Left ventricle myocardium superior (tissue), 1 donor: ENCODE measurements around the gene POPDC3. TPM values are rescaled to one million over a fixed set of nuclear protein-coding genes. Genes with fewer than 3 reads are reported as not detected.
"Not testable (repeated sequence)": the region's sequence is repeated elsewhere in the genome, so short reads cannot be mapped to it uniquely, and the experiment has no call there.

Experiments
- ATAC-seq: fragments of 200-7000 bp; cut with Tn5 transposase; one replicate; pipeline ENCODE4 v1.9.1; 2020; ENCODE audit warnings: mild to moderate bottlenecking, moderate library complexity
- DNase-seq: peaks from one replicate; pipeline ENCODE4 v3.0.0-alpha.2; 2020
- intact Hi-C: fragments of 100-400 bp; cut with micrococcal nuclease; formaldehyde crosslinking; loops from one replicate; pipeline ENCODE4 v1.11.0; 2022
- long read RNA-seq: library from polyadenylated mRNA; unstranded; transcript quantifications from one replicate; pipeline ENCODE4 v2.0.0, GENCODE V29; 2021
- total RNA-seq: library from RNA; stranded (reverse); fragmentation: NEBNext Ultra II Directional; extraction: Animal tissue kit (Norgen Biotek cat#: 25700); gene quantifications from one replicate; pipeline ENCODE4 v1.2.1, GENCODE V29; 2021
- donor health status: DM: no; HTN: yes; CAD: no; lungs with severe emphysema.

Gene POPDC3, protein sequence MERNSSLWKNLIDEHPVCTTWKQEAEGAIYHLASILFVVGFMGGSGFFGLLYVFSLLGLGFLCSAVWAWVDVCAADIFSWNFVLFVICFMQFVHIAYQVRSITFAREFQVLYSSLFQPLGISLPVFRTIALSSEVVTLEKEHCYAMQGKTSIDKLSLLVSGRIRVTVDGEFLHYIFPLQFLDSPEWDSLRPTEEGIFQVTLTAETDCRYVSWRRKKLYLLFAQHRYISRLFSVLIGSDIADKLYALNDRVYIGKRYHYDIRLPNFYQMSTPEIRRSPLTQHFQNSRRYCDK
- 59.2 TPM for total RNA-seq
- long read RNA-seq, transcript POPDC3-201 (4 exons, 1,345 nt), result major isoform, 61 of 106 reads
- long read RNA-seq, transcript POPDC3-203 (4 exons, 1,029 nt), result minor isoform, 34 of 106 reads
- long read RNA-seq, partial matches to known transcripts, result 6 of 106 reads
- long read RNA-seq, other reads (novel, unspliced or antisense), result 5 of 106 reads

- intact Hi-C loops, result no loop called here
- ATAC-seq, result peak; percentile 85
- DNase-seq, result peak; percentile 57
These were observed at the start of gene POPDC3 for GRCh38 chr6:105179244-105180065. TSS of gene POPDC3 (minus strand) at chr6:105180014. CDS start at chr6:105161909, 18,105 bp downstream.

GRCh38 chr6:105227295-105227767, 47.5 kb upstream of the POPDC3 start:
- intact Hi-C loops, result no loop called here
- ATAC-seq (no peak), DNase-seq (no peak)

GRCh38 chr6:105226598-105227294, 46.9 kb upstream of the POPDC3 start:
- no peak for DNase-seq
- ATAC-seq, result peak; percentile 93
- intact Hi-C loops, result no loop called here

- no peak for ATAC-seq
- intact Hi-C loops, result no loop called here
- DNase-seq, result no peak
These were observed 43.4 kb upstream of the POPDC3 start for GRCh38 chr6:105223242-105223641.

- intact Hi-C loops, ATAC-seq, DNase-seq: not testable (repeated sequence)
These were observed 41.4 kb upstream of the POPDC3 start for GRCh38 chr6:105221219-105221618.

GRCh38 chr6:105220186-105220585, 40.4 kb upstream of the POPDC3 start:
- ATAC-seq, result no peak
- no peak for DNase-seq
- intact Hi-C loops, result no loop called here

DNA sequence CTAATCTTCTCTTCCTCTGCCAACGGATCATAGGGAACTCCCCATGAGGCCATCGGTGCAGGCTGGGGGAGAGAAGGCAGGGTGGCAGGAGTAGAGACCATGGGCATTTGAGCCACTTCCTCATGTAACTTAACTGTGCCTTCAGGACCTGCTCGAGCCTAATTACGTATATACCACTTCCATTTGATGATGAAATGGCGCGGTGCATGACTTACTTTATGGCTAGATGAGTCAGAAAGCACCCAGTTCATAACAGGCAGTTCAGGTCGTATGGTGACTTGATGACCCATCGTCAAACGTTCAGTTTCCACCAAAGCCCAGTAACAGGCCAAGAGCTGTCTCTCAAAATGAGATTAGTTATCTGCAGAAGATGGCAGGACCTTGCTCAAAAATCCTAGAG, 39.4 kb upstream of the POPDC3 start:
- ATAC-seq, DNase-seq, intact Hi-C loops: not testable (repeated sequence)

DNA sequence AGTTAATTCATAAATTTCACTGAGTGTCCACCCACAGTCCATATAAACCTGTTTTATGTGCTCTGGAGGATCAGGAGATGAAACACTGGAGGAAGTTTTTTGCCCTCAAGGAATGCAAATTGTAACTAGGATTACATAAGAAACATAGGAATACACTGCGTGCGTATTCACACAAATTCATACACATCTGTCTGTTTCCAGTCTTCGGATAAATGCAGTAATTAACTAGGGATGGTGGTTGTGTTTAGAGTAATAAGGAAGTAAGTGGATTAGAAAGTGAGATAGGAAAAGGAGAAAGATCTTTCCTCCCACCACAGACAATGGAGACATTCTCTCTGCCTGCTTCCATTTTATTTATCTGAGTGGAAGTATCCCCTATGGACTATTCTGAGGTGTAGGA, 35.7 kb upstream of the POPDC3 start:
- no peak for ATAC-seq
- no peak for DNase-seq
- intact Hi-C loops, result no loop called here

GRCh38 chr6:105214668-105215067, 34.9 kb upstream of the POPDC3 start:
- no peak for ATAC-seq
- no peak for DNase-seq
- intact Hi-C loops, result no loop called here

GRCh38 chr6:105213272-105213671, 33.5 kb upstream of the POPDC3 start:
- no peak for ATAC-seq

DNA sequence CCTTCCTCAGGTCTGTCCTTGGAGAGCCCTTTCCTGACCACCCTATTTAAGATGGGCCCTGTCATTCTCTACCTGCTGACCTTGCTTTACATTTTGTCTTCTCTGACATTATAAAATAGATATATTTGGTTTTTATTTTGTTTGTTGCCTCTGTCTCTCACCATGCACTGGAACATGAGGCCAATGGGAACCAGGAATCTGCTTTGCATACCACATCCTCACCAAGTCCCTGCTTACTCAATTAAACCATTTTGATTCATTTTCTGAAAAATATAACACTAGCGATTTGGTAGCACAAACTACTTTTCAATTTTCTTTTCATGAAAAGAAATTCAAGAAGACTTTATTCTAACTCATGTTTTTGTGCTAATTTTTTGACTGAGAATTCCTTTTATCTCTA, 32.8 kb upstream of the POPDC3 start:
- no peak for ATAC-seq
- DNase-seq, result no peak
- intact Hi-C loops, result no loop called here

More at GRCh38 chr6:105213272-105213671, 33.5 kb upstream of the POPDC3 start:
- intact Hi-C loops, result no loop called here
- no peak for DNase-seq

- DNase-seq (no peak), ATAC-seq (no peak)
- intact Hi-C loops, result no loop called here
These were observed 32.0 kb upstream of the POPDC3 start for GRCh38 chr6:105211831-105212230.

DNA sequence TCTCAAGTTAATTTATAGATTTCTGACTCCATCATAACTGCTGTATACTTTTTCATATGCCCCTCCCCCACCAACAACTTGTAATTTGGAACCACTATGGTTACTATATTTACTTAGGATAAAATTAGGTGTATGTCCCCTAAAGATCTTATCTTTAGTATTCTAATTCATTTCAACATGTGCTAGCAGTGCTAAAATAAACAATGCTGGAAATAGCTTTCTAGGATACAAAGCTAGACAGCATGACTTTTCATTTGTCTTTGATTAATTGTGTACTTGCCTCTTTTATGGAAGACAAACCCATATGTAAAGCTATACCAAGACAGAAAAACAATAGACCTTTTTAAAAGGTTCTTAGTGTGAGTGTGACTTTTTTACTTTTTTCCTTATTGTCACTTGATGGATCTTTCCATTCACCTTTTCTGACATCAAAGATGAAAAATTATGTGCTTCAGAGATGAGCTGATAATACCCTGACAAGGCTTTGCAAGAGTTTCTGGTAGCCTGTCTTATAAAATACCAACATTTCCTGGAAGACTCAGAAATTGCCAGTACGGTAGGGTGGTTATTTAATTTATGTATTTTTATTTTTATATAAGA, 31.2 kb upstream of the POPDC3 start:
- DNase-seq, result no peak
- intact Hi-C loops, result no loop called here

DNA sequence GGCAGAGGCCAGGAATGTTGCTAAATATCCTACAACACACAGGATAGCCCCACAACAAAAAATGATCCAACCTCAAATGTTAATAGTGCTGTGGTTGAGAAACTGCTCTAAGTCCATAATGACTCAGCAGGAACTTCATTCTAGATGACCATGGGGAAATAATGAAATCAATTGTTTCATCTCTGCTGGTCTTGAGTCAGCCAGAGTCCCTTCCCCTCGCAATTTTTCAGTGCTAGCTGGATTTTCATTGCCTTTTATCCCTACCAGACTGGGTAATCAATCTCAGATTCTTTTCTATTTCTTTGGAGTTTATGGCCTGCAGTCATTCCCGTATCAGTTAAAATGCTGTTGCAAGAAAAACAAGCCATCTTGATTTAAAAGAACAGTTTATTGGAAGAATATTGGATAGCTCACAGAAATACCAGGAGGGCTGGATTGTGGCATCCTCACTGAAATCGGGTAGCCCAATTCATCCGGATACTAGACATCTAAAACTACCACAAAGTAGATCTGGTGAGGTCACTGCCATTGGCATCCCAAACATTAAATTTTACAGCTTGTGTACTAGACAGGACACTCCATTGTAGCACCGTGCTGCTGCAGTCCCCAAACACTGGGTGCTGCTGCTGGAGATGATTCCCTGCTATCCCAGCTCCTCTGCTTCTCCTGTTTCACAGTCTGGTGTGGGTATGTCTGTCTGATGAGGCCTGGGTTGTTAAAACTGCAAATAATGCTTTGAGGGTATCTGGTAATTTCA, 30.3 kb upstream of the POPDC3 start:
- intact Hi-C loops, result no loop called here

More for the DNA sequence above, 31.2 kb upstream of the POPDC3 start:
- peak; percentile 79 for ATAC-seq

GRCh38 chr6:105207524-105208269, 27.9 kb upstream of the POPDC3 start:
- intact Hi-C loops, result no loop called here
- DNase-seq, result no peak

More for the DNA sequence above, 30.3 kb upstream of the POPDC3 start:
- ATAC-seq (peak; percentile 73), DNase-seq (no peak)

DNA sequence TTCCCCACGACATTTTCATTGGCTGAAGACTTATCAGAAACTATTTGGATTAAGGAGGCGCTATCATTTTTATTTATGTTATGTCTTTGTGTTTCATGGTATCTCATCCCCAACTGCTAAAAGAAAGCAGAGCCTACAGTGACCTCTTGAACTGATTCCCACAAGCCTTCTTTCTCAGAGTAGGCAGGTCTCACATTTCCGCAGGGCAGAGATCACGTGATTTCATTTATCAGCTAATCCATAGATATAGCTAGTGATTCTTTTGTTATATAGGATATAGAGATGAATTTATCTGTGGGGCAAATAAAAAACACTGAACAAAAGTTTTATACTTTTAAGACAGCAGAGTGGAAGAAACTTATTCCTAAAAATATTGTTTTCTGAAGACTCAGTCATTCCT, 25.0 kb upstream of the POPDC3 start:
- ATAC-seq (no peak), DNase-seq (no peak)
- intact Hi-C loops, result no loop called here

More at GRCh38 chr6:105207524-105208269, 27.9 kb upstream of the POPDC3 start:
- ATAC-seq, result no peak

- intact Hi-C loops, result no loop called here
- DNase-seq, result no peak
- no peak for ATAC-seq
These were observed 24.5 kb upstream of the POPDC3 start for GRCh38 chr6:105204331-105204730.

- intact Hi-C loops, result no loop called here
- ATAC-seq (no peak), DNase-seq (no peak)
These were observed 22.7 kb upstream of the POPDC3 start for GRCh38 chr6:105202486-105202885.
